ENCODE data around the gene GALNT2.

DNA sequence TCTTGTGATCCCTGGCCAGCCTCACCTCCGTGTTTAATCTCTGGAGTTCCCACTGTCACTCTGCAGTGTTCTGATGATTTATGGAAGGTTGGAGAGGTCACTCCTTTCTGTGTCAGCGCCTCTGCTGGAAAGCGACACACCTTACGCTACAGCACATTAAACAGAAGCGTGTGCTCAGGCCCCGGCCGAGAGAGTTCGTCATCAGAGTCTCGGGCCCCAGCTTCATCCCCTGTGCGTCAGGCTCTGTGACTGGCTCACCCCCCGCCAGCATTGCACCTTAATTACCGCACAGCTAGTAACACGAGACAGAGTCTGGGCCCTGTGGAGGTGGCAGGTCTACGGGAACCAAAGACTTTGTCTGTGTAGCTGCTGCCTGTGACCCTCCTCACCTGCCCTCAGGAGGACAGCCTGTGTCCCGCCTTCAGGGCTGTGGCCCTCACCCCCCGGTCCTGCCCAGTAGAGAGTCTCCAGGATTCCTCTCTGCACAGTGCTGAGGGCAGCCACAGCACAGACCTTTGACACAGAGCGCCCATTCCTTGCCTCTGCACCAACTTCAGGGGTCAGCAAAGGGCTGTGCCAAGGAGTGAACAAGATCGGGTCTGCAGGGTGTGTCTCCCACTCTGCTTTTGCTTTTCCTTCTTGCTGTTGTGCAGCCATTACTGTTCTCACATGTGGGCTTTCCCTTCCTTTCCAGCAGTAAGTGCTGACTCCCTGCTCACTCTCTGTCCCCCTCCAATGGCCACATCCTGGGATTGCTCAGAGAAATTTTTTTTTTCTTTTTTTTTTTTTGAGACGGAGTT lies 201.5 kb downstream of the GALNT2 start:
- TF ChIP-seq POLR2AphosphoS5 (IDR thresholded peaks at IDR 0.05; ENCODE audit: low read depth), result no peak
- TF ChIP-seq, protein P1, sequence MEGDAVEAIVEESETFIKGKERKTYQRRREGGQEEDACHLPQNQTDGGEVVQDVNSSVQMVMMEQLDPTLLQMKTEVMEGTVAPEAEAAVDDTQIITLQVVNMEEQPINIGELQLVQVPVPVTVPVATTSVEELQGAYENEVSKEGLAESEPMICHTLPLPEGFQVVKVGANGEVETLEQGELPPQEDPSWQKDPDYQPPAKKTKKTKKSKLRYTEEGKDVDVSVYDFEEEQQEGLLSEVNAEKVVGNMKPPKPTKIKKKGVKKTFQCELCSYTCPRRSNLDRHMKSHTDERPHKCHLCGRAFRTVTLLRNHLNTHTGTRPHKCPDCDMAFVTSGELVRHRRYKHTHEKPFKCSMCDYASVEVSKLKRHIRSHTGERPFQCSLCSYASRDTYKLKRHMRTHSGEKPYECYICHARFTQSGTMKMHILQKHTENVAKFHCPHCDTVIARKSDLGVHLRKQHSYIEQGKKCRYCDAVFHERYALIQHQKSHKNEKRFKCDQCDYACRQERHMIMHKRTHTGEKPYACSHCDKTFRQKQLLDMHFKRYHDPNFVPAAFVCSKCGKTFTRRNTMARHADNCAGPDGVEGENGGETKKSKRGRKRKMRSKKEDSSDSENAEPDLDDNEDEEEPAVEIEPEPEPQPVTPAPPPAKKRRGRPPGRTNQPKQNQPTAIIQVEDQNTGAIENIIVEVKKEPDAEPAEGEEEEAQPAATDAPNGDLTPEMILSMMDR (IDR thresholded peaks at IDR 0.05; ENCODE audit: insufficient read depth, low read length), result no peak
- TF ChIP-seq SPI1 (IDR thresholded peaks at IDR 0.05; ENCODE audit: borderline replicate concordance, low read depth), result no peak
